ENCODE results near the gene ACSS1.

The ACSS1 gene

DNA sequence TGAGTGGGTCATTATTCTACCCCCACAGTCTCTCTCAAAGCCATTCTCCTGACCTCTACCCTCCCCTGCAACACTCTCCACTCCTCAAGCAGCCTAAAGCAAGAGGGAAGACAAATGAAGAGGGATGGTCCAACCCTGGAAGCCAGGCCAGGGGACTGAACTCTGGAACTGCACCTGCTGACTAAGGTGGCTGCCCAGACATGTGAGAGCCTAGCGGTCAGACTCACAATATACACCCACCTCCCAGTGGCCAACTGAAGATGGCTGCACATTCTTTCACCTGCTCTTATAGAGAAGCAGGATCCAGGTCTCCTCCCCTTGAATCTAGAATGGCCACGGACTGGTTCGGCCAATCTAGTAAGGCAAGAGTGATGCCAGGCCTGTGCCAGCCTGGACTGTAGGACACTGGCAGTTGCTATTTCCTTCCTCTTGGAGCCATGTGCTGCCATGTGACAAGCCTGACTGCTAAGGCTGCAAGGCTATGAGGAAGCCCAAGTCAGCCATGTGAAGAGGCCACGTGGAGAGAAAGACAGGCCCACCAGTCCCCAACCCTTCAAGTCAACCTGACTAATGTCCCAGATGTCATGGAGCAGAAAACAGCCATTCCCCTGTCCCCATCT, 31.8 kb downstream of the ACSS1 start:
- no peak for DNase-seq

DNA sequence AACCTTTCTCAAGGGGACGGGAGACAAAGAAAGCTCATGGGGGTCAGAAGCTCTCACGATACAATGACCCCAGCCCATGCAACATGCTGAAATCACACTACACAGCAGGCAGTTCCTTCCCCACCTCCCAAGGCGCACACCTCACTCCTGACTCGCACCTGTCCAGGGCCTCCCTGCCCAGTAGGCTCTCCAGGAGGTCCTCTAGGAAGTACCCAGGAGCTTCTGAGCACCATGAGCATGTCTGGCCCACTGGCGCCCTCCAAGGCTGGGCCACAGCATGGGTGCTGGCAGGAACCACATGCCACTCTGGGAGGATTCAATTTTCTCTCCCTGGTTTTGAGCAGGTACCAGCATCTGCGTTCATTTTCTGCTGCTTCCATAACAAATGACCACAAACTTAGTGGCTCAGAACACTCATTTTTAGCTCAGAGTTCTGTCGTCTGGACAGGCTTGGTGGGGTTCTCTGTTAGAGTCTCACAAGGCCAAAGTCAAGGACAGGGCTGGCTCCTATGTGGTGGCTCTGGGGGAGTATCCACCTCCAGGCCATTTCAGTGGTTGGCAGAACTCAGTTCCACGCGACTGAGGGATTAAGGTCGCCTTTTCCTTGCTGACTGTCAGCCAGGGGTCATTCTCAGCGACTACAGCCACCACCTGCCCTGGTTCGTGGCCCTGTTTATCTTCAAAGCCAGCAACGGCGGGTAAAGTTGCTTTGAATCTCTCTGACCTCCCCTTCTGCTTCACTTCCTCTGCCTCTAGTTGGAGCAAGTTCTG, 32.7 kb downstream of the ACSS1 start:
- no peak for DNase-seq

DNA sequence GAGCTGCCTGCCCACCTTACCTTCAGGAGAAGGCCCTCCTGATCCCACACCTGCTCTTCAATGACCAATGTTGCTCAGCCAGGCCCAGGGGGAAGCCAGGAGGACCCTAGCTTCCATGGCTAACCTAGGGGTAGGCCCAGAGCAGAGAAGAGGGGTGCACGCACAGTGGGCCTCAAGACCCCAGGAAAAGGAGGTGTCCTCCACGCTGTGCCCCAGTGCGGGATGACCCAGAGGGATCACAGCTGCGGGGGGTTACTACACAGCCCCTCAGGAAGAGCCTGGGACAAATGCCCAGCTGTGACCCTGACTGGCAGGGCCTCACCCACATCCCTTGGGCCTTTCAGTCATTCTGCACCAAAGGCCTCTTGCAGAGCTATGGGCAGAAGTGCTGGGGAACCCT, 33.8 kb downstream of the ACSS1 start:
- no peak for DNase-seq

DNA sequence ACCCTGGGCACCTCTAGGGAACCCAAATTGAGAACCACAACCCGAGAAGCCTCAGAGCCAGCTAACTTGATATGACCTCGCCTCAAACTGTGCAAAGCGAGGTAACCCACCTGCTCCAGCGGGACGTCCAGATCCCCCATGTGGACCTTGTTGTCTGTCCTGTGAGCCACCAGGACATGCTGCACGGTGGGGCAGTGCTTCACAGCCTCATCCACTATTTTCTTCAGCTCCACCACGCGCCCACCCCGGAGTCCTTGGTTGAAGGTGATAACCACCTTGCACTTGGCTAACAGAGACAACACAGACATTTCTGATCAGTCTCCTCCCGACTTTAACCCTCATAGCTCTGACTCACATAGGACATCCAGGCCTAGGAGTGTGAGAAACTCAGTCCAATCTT, 34.6 kb downstream of the ACSS1 start:
- no peak for DNase-seq

DNA sequence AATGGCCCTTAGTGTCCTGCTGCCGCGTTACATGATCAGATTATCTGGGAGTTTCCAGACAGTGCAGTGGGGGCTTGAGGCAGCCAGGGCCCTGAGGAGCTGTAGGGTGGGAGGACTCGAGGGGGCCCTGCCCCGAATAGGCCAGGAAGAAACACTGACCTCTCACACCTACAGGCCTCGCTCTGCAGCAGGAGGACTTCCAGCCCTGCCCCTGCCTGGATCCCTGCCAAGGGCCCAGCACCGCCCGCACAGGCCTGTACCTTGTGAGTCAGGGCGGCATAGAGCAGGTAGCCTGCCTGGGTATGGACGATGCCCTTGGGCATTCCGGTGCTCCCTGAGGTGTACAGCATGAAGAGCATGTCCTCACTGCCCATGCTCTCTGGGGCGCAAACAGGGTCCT, 35.3 kb downstream of the ACSS1 start:
- DNase-seq = no peak

DNA sequence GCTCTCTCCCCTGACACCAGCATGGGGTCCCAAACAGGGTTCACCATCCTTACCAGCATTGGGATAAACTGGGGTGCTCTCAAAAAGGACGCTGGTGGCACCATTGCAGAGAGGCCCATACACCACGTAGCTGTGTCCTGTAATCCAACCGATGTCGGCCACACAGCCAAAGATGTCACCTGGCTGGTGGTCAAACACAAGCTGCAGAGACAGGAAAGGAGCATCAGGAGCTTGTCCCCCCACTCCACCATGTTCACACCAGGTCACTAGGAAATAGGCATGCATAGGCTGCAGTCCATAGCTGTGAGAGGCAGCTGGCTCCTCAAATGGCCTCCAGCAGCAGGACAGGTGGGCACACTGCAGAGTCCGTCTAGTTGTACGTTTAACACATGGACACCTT, 36.6 kb downstream of the ACSS1 start:
- DNase-seq = no peak

DNA sequence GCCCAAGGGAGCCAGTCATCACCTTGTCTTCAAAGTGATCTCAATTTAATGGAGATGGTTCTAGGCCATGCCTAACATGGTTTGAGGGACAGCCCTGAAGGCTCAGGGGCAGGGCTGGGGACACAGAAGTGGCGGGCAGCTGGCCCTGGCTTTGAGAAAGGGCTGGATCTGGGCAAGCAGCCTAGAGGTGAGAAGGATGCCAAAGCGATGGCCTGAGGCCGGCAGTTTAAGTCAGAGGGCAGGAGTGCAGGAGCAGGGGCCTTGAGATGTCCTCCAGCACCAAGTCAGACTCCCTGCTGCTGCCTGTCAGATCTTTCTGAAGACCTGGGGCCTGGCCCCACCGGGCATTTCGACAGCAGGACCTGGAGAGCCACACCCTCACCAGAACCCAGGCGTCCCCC, 37.0 kb downstream of the ACSS1 start:
- DNase-seq = no peak

DNA sequence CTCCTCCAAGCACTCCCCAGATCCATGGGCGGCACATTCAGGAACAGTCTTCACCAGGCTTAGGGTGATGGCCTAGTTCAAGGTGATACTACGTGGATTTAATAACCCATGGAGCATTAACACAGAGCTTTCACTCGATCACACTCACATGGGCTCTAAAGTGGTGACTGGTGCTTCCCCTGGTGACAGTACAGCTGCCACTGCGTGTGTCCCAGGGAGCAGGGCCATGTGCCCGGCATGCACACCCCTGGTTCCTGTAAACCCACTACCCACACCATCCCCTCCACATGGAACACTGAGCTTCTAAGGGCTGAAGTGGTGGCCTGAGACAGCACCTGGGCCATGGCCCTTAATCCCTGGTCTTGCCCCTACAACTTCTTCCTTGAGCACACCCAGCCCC, 37.6 kb downstream of the ACSS1 start:
- no peak for DNase-seq

DNA sequence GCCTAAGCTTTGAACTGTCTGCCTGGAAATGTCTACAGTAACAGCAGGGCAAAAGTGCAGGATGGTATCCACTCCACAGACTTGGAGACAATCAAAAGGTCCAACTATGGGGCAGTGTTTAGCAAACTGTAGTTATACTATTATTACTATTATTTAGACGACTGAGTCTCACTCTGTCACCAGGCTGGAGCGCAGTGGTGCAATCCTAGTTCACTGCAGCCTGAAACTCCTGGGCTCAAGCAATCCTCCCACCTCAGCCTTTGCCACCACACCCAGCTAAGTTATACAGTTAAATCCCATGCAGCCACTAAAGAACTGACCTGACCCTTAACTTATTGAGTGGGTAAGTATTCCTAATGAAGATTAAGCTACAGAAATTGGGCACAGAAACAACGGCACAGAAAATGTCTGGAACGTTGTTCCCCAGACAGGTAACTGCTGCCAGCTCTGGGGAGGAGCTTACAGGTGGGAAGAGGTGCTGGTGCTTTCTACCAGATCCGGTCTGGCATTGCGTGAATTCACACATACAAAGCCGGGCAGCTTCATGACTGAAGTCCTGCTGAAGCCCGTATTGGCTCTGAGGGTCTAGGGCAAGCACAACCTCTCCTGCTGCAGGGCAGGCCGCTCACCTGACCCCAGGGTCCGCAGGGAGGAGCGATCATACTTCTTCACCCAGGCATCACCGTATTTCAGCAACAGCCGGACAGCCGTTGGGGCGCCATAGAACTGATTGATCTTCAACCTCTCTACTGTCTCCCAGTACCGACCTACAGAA, 38.4 kb downstream of the ACSS1 start:
- DNase-seq = no peak

DNA sequence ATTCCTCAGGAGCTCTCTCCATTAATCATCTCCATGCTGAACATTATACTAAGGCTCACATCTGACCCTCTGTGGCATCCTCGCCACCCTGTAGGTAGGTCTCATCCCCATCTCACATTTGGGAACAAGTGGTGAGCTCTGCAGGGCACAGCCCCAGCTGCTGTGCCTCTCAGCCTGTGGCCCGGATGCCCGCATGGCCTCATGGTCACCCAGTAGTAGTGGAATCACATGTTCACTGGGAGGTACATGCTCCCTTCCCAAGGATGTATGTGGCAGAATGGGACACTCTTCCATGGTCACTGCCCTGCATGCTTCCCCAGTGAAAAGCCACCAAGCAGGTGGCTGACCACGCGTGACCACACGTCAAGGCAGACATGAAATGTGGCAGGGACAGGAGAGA, 39.1 kb downstream of the ACSS1 start:
- no peak for DNase-seq

DNA sequence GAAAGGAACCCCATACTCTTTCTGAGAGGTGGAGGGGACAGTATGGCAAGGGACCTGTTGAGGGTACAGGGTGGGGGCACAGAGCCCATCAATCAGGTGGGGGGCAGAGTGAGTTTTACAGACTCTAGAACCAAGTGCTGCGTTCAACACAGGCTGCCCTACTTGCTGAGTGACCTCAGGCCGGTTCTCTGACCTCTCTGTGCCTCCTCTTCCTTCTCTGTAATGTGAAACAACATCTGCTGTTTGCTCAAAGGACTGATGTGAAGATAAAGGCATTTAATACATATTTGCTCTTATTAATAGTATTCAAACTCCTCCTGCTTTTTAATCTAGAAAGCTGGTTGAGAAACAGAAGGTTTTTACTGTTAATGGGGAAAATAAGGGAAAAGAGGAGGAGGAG, 39.5 kb downstream of the ACSS1 start:
- no peak for DNase-seq

DNA sequence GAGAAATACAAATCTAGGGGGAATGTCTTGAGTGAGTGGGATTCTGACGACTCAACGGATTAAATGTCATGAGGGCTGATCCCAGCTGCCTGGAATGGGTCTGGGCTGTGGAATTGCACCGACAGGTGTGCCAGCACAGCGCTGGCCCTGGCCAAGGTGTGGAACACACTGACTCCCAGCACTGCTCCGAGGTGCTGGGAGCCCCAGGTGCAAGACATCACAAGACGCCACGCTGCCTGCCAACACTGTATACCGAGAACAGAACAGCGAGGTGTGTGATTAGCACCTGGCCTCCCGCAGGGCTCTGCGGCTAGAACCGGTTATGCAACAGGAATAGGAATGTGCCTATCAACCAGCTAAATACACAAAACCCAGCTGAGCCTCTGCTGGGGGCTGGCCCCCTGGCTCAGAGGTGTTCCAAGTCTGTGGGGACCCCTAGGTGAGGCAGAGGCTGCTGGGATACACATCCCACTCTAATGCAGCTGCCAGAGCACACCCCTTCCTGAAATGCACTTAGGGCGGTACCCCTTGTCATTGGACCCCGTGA, 40.6 kb downstream of the ACSS1 start:
- DNase-seq = no peak

DNA sequence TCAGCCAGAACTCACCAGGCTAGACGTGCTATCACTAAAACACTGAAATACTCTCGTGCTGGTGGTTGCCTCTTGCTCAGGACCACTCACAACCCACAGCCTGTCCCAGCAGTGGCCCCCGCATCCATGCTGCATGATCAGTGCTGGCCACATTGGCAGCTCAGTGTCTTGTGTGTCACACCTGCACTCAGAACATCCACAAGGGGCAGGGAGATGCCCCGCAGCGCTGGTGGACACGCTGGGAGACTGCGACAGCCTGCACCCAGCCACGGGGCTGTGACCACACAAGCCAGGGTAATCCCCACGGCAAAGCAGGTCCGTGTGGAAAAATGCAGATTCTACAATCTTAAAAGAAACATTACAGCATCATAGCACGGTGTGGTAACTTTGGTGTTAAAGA, 41.5 kb downstream of the ACSS1 start:
- DNase-seq = no peak

DNA sequence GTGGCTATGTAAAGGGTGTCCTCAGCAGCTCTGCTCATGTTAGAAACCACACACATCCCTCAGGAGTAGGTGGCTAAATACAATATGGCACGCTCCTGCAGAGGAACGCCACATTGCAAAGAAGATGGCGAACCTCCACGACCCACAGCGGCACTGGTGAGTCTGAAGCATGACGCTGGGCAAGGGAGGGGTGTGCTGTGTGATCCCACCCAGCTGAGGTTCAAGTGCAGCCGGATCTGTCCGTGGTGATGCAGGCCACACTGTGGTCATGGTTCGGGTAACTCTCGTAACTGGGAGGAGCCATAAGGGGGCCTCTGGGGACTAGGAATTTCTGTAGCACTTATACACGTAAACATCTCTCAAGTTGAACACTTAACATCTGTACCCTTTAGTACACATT, 42.0 kb downstream of the ACSS1 start:
- no peak for DNase-seq

DNA sequence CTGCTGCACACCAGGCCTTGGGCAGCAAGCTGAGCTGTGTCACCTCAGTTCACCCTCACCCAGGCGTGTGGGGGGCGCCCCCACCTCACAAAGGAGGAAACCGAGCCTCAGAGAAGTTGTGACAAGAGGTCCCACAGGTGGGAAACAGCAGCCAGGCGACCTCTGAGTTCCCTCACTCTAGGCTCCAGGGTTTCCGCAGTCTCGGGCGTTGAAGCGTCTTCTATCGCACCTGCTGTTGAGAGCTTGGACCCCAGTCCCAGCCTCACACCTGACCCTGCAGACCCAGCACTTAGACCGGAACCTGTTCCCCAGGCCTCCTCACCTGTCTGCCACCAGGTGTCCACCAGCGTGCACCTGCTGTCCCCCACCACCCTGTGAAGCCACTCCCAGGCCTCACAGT, 43.1 kb downstream of the ACSS1 start:
- DNase-seq = peak; percentile 36

DNA sequence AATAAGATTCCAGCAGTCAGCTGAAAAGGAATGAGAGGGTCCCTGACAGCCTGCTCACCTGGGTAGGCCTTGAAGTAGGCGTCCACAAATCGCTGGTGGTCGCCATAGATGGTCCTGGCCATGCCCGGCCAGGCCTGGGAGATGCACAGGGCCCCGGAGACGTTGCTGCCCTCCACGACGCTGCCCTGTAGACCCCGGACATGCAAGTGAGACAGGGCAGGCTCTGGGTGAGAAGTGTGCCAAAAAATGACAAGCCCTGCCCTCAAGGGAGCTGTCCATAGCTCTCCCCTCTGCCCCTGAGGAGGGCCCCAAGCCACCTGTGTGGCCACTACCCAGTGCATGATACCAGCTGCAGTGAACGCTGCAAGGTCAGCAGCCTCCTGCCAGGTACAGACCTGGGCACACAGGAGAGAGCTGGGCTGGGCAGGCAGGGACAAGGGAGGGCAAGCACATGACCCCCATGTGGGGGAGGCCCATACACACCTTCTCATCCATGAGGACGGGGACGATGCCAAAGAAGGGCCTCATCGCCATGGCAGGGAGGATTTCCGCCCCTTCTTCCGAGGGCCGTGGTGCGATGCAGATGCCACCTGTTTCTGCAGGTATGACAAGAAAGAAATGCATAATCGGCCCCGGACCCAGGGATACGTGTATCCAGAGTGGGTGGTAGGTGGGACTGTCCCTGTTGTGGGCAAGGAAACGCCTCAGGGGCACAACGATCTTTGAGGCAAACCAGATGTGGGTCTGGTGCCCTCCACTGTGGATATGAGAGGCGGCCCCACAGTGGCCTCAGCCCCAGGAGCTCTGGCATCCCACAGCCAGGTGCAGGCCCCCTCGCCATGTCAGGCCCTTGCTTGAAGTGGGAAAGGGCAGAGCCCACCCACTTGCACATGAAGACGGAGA, 44.2 kb downstream of the ACSS1 start:
- peak; percentile 32 for DNase-seq

DNA sequence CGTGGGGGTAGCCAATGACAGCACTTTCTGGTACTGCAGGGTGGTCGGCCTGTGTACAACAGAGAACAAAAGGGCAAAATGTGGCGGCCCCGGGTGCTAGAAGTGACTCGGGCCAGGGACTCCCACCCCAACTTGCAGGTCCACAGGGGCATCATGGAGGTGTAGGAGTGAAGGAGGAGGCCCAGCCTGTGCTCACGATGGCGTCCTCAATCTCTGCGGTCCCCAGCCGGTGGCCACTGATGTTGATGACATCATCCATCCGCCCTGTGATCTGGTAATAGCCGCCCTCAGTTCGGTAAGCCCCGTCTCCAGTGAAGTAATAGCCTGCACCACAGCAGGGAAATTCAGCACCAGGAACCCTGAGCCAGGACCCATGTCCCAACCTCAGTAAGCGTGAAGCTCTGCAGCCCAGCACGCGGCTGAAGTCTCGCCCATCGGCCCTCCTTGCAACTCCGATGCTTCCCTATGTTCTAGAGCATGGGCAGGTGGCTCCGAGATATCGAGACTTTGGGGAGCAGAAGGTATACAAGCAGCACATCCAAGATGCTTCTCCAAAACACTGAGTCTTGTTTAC, 45.2 kb downstream of the ACSS1 start:
- peak; percentile 22 for DNase-seq

DNA sequence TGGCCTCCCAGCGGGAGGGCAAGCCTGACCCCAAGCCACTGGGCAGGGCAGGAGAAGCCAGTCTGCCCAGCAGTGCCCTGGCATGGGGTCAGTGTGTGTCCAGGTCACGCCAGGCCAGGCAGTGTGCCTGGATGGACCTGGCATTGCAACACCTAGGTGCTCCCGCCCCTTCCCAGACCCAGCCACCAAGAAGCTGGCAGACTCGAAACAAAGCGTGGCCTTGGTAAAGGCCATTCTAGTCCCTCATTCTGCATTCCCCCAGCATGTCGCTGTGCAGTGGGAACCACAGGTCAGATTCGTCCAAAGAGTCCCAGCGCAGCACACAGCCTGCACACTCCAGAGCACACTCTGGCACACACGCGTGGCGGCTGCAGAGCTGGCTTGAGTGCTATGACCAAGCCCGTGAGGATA, 46.1 kb downstream of the ACSS1 start:
- DNase-seq = peak; percentile 28

DNA sequence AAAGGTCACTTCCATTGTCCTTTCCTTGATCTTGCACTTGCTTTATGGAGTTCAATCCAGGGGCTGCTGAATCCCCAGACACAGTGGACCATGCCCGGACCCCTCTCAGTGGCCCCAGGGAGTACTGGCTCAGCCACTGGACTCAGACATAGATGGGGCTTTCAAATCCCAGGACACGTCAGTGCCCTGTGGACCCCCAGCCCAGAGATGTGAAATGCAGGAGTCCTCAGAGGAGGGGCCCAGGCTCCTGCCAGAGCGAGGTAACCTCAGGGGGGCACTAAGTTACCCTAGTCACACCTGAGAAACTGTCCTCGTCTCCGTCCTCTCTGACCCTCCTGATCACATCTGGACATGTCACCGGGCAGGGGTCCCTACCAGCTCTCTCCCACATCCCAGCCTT, 46.7 kb downstream of the ACSS1 start:
- no peak for DNase-seq

DNA sequence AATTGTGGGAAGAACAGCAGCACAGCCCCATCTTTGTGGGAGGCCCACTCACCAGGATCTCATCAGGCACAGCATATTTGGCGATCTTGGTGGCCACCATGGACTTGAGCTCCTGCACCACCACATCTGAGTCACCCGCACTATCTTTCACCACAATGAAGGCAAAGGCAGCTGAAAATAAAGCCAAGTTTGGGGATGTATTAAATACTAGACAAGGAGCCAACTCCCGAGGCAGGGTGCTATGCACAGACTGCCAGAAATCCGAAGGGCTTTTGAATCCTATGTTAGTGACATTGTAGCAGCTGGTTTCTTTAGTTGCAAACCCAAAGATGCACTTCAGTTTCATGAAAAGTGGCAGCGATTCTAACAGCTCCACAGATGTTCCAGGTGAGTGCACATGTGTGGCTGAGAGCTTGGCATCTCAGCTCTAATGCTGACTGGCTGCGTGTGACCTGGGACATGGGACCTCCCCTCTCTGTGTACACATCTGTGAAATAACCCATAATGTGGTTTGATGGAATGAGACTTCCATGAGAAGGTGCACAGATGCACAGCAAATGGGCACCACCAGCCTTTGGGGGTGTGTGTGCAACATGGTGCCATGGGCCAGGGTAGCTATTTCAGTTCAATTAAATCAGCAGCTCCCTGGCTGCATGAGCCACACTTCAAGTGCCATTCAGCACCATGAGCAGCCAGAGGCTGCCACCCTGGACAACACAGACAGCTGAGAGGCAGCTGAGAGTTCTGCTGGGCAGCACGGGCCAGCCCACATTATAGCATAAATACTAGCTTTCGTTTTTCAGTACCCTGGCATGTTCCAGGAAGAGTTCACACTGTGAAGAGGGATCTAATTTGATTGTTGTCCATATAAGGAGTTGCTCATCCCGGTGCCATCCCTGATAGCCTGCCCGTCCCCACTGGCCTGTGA, 48.5 kb downstream of the ACSS1 start:
- DNase-seq = peak; percentile 4
